ENCODE results near the gene PACS2.

GRCh38 chr14:105385322-105385637 is 70.7 kb downstream of the PACS2 start:
- TF ChIP-seq CTCF (IDR thresholded peaks at IDR 0.05) (no peak), POLR2A (IDR thresholded peaks at IDR 0.05) (no peak)
